ENCODE measurements around the gene MSMO1. TPM values are rescaled to one million over a fixed set of nuclear protein-coding genes. Genes with fewer than 3 reads are reported as not detected.

Gene MSMO1
- polyA plus RNA-seq, 1 experiment, result 14.9 TPM

DNA sequence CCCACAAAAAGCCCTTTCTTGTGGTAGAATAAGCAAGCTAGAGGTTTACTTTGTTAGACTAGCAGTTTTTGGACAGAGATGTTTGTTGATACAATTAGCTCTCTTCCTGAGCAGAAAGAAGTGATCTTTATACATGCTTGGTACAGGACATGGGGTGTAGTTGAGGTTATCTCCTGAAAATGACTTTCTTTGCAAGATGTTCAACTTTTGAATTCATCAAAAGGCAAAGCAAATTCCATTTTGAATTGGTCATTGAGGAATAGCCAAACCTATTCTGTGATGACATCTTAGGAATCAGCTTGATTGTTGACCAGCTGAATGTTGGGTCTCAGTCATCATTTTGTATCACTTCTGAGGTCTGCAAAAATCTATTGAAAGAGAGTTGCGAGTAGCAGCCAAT, 55.2 kb downstream of the MSMO1 start:
- no peak overlapping the region for H3K4me3 ChIP-seq (ENCODE audit: low read depth, low read length)
- CTCF ChIA-PET, result no interaction called here
- peaks cover 7% of the 10 kb centered on the region; the same call in 1 of the 2 replicates for H3K27me3 ChIP-seq (ENCODE audit: control insufficient read depth, insufficient read depth, low read length)
- TF ChIP-seq, protein P1, sequence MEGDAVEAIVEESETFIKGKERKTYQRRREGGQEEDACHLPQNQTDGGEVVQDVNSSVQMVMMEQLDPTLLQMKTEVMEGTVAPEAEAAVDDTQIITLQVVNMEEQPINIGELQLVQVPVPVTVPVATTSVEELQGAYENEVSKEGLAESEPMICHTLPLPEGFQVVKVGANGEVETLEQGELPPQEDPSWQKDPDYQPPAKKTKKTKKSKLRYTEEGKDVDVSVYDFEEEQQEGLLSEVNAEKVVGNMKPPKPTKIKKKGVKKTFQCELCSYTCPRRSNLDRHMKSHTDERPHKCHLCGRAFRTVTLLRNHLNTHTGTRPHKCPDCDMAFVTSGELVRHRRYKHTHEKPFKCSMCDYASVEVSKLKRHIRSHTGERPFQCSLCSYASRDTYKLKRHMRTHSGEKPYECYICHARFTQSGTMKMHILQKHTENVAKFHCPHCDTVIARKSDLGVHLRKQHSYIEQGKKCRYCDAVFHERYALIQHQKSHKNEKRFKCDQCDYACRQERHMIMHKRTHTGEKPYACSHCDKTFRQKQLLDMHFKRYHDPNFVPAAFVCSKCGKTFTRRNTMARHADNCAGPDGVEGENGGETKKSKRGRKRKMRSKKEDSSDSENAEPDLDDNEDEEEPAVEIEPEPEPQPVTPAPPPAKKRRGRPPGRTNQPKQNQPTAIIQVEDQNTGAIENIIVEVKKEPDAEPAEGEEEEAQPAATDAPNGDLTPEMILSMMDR (IDR thresholded peaks at IDR 0.05; ENCODE audit: insufficient read depth, low read depth, low read length), result no peak
- DNase-seq (ENCODE audit: low read depth), result no peak
- no peaks in the 10 kb centered on the region for H3K36me3 ChIP-seq (ENCODE audit: control insufficient read depth, insufficient read depth, low read length)
- POLR2A ChIA-PET, result no interaction called here

DNA sequence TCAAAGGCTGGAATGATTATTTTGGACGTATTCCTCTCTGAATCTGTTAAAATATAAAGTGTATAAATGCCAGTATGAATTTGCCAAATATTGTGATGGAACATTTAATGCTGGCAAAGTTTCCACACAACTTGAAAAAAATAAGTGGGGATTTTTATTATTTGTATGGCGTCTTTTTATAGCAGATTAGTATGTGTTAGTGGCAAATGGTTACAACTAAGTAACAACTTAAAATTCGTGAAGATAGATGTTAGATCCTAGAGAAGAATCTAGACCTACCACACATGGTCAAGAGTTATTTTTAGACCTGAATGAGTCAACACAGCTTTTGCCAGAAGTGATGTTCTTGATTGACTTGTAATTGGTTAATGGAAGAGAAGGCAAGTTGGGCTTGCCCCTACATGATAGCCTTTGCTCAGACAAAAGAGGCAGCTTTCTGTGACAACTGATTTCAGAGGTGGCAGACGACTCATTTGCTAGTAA, 56.2 kb downstream of the MSMO1 start:
- CTCF ChIA-PET, result interaction anchor here (0.6 to 1.4 kb wide), 3 partner anchors 8 to 175 kb away, joined by 3 to 4 read pairs (median 3); no protein-coding TSS in a partner anchor
- Histone ChIP-seq H3K4me3 (ENCODE audit: low read depth, low read length) (no peak overlapping the region), H3K27me3 (ENCODE audit: control insufficient read depth, insufficient read depth, low read length) (peaks cover 6% of the 10 kb centered on the region; the same call in 1 of the 2 replicates), H3K36me3 (ENCODE audit: control insufficient read depth, insufficient read depth, low read length) (no peaks in the 10 kb centered on the region)
- POLR2A ChIA-PET, result no interaction called here
- no peak for DNase-seq (ENCODE audit: low read depth)
- TF ChIP-seq, protein P1 (IDR thresholded peaks at IDR 0.05; ENCODE audit: insufficient read depth, low read depth, low read length), result no peak

DNA sequence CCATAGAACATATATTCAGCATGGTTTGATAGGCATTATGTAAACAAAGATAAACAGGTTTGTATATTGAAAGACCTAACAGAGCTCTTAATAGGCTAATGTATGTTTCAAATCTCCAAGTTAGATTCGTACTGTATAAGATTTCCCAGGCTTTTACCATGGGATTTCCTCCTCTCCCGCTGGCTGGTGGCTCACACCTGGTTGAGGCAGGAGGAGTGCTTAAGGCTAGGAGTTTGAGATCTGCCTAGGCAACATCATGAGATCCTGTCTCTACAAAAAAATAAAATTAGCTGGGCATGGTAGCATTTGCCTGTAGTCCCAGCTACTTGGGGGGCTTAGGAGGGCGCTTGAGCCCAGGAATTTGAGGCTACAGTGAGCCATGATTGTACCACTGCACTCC, 56.7 kb downstream of the MSMO1 start:
- Histone ChIP-seq H3K36me3 (ENCODE audit: control insufficient read depth, insufficient read depth, low read length) (no peaks in the 10 kb centered on the region), H3K27me3 (ENCODE audit: control insufficient read depth, insufficient read depth, low read length) (peaks cover 6% of the 10 kb centered on the region; the same call in 1 of the 2 replicates), H3K4me3 (ENCODE audit: low read depth, low read length) (no peak overlapping the region)
- POLR2A ChIA-PET, result no interaction called here
- no peak for DNase-seq (ENCODE audit: low read depth)
- CTCF ChIA-PET, result interaction anchor here (1.3 to 1.4 kb wide), 2 partner anchors 9 to 25 kb away, joined by 3 to 4 read pairs; no protein-coding TSS in a partner anchor
- TF ChIP-seq, protein P1 (IDR thresholded peaks at IDR 0.05; ENCODE audit: insufficient read depth, low read depth, low read length), result no peak

DNA sequence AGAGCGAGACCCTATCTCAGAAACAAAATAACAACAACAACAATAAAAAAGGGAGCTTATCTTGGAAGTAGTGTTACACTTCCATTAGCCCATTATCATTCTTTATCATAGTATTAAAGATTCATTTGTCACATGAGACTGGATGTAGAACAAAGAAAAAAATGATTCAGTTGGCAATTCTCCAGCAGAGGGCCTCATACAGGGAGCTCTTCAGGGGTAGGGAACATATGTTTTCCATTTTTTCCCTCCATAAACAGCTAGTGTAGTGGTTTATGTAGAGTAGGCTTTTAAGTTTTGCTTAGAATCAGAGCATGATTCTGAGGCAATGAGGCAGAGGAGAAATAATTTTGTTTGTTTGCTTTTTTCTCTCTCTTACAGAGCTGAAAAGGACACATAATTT, 57.1 kb downstream of the MSMO1 start:
- CTCF ChIA-PET, result interaction anchor here (1.3 to 1.4 kb wide), 2 partner anchors 9 to 25 kb away, joined by 3 to 4 read pairs; no protein-coding TSS in a partner anchor
- TF ChIP-seq, protein P1 (IDR thresholded peaks at IDR 0.05; ENCODE audit: insufficient read depth, low read depth, low read length), result no peak
- DNase-seq (ENCODE audit: low read depth), result no peak
- POLR2A ChIA-PET, result no interaction called here
- H3K4me3 ChIP-seq (ENCODE audit: low read depth, low read length), result no peak overlapping the region
- peaks cover 4% of the 10 kb centered on the region; the same call in 1 of the 2 replicates for H3K27me3 ChIP-seq (ENCODE audit: control insufficient read depth, insufficient read depth, low read length)
- H3K36me3 ChIP-seq (ENCODE audit: control insufficient read depth, insufficient read depth, low read length), result no peaks in the 10 kb centered on the region

DNA sequence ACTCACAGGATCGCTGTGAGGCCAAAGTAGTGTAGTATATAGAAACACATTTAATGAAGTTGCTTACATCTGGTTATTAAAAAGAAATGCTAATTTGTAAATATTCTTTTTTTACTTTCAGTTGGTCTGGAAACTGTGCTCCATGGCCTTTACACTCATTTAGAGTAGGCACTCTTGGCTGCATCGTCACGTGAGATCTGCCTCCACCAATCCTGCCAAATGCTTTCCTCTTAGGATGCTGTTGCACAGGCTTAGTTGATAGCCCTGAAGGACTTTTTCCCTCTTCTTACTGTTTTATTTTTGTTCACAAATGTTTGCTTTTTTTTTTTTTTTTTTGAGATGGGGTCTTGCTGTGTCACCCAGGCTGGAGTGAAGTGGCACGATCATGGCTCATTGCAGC, 57.7 kb downstream of the MSMO1 start:
- TF ChIP-seq, protein P1 (IDR thresholded peaks at IDR 0.05; ENCODE audit: insufficient read depth, low read depth, low read length), result no peak
- DNase-seq (ENCODE audit: low read depth), result no peak
- no peaks in the 10 kb centered on the region for H3K27me3 ChIP-seq (ENCODE audit: control insufficient read depth, insufficient read depth, low read length)
- ChIA-PET CTCF (interaction anchor here (1.3 to 1.4 kb wide), 2 partner anchors 10 to 26 kb away, joined by 3 to 4 read pairs; no protein-coding TSS in a partner anchor), POLR2A (no interaction called here)
- no peak overlapping the region for H3K4me3 ChIP-seq (ENCODE audit: low read depth, low read length)
- H3K36me3 ChIP-seq (ENCODE audit: control insufficient read depth, insufficient read depth, low read length), result no peaks in the 10 kb centered on the region

Data from BJ (cell line).